ENCODE measurements around the gene ANKRD11.
"Not testable (repeated sequence)": the region's sequence is repeated elsewhere in the genome, so short reads cannot be mapped to it uniquely, and the experiment has no call there.

- TF ChIP-seq, protein P1, sequence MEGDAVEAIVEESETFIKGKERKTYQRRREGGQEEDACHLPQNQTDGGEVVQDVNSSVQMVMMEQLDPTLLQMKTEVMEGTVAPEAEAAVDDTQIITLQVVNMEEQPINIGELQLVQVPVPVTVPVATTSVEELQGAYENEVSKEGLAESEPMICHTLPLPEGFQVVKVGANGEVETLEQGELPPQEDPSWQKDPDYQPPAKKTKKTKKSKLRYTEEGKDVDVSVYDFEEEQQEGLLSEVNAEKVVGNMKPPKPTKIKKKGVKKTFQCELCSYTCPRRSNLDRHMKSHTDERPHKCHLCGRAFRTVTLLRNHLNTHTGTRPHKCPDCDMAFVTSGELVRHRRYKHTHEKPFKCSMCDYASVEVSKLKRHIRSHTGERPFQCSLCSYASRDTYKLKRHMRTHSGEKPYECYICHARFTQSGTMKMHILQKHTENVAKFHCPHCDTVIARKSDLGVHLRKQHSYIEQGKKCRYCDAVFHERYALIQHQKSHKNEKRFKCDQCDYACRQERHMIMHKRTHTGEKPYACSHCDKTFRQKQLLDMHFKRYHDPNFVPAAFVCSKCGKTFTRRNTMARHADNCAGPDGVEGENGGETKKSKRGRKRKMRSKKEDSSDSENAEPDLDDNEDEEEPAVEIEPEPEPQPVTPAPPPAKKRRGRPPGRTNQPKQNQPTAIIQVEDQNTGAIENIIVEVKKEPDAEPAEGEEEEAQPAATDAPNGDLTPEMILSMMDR (IDR thresholded peaks at IDR 0.05): not testable (repeated sequence)
- TF ChIP-seq ZFX (IDR thresholded peaks at IDR 0.05; ENCODE audit: borderline replicate concordance): not testable (repeated sequence)
These were observed 56.9 kb downstream of the ANKRD11 start for GRCh38 chr16:89433363-89433984.

All from 22Rv1 (cell line).